GM19467 (cell line): Measurements from ENCODE around the gene N4BP3.
"Not testable (repeated sequence)": the region's sequence is repeated elsewhere in the genome, so short reads cannot be mapped to it uniquely, and the experiment has no call there.

Experiments
- ATAC-seq: cut with Tn5 transposase; IDR thresholded peaks from one replicate; pipeline ENCODE4 v1.9.1; 2021; ENCODE audit warnings: mild to moderate bottlenecking, moderate library complexity; ENCODE audit not compliant: unreplicated experiment

The N4BP3 gene, protein sequence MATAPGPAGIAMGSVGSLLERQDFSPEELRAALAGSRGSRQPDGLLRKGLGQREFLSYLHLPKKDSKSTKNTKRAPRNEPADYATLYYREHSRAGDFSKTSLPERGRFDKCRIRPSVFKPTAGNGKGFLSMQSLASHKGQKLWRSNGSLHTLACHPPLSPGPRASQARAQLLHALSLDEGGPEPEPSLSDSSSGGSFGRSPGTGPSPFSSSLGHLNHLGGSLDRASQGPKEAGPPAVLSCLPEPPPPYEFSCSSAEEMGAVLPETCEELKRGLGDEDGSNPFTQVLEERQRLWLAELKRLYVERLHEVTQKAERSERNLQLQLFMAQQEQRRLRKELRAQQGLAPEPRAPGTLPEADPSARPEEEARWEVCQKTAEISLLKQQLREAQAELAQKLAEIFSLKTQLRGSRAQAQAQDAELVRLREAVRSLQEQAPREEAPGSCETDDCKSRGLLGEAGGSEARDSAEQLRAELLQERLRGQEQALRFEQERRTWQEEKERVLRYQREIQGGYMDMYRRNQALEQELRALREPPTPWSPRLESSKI

DNA sequence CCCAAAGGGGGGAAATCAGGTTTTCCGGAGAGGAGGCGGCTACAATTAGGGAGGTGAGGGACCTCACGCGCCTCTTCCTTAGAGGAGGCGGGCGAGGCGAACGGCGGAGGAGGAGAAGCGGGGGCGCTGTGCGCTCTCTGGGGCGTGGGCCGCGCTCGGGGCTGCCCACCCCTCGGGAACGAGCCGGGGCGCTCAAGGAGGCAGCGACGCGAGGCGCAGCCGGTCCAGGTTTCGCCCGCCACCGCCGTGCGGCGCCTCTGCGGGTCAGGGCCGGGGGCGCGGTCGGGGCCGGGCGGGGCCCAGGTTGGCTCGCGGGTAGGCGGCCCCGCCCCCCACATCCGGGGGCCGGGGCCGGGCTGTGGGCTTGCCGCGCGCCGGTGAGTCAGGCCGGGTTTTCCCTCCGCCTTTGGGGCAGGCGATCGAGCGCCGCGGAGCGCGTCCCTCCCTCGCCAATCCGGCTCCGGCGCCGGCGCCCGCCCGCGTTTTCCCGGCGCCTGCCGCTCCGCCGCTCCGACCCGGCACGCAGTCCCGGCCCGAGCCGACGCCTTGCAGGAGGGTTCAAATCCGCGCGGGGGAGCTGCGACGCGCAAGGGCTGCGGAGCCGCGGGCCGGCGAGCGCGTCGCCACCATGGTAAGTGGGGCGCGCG is at the start of gene N4BP3:
Gene N4BP3, plus strand, starts transcription at position 392 of the 647 bp plus-strand sequence. CDS start 6,052 bp downstream, outside the sequence.
- ATAC-seq: peak; percentile 66

DNA sequence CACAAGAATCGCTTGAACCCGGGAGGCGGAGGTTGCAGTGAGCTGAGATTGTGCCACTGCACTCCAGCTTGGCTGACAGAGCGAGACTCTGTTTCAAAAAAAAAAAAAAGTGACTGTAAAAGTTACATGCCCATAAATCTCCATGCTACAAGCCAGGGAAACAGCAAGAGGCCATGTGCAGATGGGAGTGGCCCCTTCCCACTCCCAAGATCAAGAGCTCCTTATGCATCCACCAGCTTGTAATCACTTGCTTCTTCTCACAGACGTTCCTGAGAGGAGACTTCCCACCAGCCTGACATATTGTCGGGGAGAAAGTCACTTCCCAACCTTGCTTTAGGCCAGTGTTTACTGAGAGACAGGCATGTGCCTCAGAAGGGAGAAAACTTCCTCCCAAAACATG is 45.6 kb upstream of the N4BP3 start:
- no peak for ATAC-seq

DNA sequence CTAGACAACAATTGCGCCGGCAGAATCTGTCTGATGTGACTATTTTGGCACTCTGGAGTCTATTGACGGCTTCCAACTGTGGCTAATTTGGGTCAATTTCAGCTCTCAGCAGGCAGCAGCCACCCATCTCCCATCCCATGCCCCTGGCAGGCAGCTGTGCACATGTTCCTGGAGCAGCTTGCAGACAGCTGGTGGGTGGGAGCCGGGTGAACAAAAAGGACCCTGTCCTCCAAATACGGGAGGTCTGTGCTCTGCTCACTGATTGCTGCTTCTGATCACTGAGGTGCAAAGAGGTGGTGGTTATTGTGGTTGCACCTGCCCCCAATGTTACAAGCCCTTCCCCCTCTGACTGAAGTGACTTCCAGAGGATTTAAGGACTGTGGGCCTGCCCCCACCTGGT is 45.0 kb upstream of the N4BP3 start:
- no peak for ATAC-seq

DNA sequence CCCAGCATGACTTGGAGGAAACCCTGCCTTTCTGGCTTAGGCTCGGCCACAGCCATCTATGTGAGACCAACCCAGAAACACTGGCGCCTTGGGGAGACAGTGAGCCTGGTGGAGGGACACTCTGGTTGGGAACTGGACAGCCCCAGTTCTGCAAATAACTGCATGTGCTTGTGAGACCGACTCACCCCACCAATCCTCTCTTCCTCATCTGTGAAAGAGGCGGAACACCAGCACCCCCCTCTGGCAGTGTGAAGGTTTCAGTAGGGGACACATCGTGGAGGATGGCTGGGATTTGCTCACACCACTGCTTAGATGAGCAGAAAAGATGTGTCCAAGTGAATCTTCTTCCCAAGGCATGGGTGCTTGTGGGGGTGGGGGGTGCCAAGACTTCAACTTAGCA is 43.4 kb upstream of the N4BP3 start:
- ATAC-seq: no peak

DNA sequence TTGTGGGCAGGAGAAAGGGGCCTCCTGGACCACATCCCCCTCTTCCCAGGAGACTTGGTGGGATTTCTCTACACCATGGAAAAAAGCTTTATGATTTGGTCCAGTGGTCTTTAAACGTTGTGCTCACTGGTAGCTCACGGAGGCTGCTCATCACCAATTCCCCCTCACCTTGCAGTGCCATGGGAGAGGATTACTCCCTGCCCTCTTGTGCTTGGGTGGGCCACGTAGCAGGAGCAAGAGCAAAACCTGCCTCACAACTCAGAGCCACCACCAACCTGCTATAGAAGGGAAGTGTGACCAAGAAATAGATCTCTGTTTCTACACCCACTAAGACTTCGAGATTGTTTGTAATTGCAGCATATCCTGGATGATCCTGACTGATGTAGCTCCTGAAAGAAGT is 42.2 kb upstream of the N4BP3 start:
- no peak for ATAC-seq

DNA sequence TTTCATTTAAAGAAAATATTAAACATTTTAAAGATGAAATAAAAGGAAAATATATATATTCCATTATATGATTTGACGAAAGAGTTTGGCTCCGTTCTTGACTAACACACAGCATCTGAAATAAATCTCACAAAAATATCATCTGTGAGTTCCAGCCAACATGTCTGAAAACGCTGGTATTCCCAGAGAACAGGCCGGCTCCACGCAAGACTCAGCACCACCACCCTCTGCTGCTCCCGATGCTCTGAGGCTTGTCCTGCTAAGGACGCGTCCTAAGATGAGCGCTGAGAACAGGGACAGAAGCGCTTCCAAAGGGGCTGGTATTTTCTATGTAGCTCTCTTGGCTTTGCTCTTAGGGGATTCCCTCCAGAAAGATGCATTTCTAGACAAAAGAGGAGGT is 40.6 kb upstream of the N4BP3 start:
- no peak for ATAC-seq

DNA sequence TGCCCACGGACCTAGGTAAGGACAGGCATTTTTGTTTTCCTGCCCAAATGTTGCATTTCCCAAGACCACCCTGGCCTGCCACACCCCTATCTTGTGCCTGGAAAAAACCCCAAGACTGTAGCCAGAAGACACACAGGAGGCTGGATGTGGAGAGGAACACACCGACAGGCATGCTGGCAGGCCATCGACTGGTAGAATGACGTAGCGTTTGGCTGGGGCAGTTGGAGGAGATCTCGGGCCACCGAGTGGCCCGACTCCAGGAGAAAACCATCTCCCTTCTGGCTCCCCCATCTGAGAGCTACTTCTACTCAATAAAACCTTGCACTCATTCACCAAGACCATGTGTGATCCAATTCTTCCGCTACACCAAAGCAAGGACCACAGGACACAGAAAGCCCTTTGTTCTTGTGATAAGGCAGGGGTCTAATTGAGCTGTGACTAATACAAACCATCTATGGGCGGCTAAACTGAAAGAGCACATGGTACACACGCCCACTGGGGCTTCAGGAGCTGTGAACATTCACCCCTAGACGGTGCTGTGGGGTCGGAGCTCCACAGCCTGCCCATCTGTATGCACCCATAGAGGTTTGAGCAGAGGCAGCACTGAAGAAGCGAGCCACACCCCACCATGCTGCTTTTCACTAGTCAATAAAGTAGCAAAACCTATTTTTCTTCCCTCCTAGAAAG is 38.9 kb upstream of the N4BP3 start:
- ATAC-seq: no peak

DNA sequence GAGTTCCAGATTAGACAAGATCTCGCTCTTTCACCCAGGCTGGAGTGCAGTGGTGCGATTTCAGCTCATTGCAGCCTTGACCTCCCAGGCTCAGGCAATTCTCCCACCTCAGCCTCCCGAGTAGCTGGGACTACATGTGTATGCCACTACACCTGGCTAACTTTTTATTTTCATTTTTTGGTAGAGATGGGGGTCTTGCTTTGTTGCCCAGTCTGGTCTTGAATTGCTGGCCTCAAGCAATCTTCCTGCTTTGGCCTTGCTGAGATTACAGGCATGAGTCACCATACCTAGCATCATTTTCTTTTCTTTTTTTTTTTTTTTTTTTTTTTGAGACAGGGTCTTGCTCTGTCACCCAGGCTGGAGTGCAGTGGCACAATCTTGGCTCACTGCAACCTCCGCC is 36.4 kb upstream of the N4BP3 start:
- ATAC-seq: not testable (repeated sequence)

DNA sequence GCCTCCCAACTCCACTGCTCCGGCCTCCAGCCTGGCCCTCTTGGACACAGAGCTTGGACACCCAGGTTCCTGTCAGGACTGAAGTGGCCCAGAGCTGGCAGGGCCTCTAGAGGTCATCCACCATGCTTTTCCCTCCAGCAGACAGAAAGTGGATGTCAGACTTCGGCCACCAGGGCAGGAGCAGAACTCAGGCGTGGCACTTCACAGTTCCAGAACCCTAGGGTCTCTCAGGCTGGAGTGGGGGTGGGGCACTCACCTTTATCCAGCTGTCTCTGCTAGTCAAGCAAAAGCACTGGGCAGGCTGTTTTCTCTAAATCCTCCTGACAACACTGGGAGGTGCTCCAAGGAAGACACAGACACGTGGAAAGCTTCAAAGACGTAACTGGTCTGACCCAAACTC is 35.6 kb upstream of the N4BP3 start:
- ATAC-seq: no peak

DNA sequence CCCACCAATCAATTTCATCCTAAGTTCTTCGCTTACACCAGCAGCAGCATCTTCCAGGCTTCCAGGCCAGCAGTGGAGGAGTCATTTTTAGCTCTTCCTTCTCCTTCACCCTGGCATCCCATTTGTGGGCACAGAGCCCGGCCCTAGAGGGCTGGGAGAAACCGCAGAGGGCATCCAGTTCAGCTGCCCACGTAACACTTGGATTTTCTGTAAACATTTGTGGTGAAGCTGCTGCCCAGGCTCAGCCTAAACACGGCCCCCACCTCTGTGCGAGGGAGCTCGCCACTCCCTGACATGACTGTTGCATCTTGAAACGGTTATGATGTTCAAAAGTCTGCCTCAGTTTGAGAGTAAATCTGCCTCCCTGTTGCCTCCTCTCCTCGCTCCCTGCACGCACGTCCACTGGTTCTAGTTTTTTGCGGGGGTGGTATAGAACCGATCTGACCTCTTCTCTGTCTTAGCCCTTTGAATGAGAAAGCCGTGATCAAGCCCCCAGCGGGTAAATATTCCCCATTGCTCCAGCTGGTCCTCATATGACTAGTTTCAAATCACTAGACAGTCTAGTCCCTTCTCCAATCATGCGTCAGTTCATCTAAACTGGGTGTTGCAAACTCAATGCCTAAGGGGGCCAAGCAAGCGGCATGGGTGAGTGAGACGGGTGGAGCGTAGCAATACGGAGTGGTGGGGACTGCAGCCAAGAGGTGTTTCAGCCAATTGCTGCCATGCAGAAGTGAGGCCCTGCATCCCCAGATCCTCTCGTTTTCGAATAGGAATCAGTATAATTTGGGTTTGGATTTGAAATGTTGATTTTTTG is 34.9 kb upstream of the N4BP3 start:
- no peak for ATAC-seq

DNA sequence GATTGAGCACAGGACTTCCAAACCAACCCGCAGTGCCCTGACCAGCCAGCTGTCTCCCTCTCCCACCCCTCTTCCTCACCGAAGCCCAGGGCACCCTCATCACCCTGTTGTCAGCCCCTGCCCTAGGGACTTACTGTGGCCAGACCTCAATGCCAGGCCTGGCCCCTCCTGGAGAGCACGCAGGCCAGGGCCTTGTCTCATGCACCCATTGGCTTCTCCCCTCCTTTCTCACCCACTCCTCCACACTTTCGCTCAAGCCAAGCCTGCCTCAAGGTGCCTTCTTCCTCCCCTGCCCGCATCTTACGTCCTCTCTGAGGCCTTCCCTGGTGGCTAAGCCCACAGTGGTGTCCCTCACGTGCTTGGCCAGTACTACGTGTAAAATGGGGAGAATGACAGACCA is 33.3 kb upstream of the N4BP3 start:
- ATAC-seq: no peak

DNA sequence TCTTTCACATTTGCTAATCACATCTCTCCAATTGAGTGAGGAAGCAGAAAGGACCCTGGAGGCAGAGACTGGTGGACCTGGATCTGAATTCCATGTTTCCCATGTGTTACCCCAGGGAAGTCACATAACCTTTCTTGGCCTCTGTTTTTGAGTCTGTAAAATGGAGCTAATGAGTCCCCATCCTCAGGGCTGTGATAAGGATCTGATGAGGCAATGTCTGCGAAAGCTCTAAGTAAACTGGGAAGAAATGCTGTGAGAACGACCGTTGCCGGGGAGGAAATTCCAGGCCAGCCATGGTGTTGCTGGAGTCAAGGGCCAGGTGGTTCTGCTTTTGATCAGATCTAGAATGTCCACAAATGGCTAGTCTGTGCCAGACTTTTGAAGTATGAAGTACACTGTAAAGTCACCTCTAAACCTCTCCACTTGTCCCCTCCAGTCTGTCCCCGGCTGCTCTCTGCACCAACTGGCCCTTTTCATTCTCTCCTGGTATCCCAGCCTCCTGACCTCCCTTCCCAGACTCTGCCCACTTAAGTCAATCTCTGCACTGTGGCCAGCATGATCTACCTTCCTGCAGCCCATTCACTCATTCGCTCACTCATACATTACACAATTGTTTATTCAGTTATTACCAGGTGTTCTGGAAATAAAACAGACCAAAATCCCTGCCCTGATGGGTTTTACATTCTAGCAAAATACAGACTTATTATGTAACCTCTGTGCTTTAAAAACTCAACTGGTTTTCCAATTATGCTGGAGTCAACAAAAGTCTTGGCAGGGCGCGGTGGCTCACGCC is 32.5 kb upstream of the N4BP3 start:
- ATAC-seq: no peak

DNA sequence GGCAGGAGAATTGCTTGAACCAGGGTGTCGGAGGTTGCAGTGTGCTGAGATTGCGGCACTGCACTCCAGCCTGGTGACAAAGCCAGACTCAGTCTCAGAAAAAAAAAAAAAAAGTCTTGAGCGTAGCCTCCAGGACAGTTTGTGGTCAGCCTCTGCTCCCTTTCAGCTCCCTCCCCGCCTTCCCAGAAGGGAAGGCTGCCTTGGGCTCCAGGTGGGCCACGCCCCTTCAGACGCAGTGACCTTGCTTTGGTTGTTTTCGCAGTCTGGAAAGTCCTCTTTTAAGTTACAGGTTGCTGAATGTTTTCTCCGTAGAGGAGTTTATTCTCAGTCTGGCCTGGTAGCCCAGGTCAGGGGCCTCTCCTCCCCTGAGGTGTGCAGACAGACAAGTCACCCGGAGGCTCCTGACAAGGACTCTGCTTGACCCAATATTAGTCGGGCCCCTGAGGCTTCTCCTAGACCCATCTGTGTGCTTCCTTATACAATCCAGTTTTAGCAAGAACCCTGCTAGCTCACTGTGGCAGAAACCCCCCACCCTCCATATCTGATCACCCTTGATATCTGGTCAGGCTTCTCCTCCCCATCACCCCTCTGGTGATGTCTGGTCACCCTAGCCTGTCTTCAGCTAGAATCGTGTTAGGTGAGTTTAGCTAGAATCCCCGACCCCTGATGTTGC is 31.6 kb upstream of the N4BP3 start:
- no peak for ATAC-seq

DNA sequence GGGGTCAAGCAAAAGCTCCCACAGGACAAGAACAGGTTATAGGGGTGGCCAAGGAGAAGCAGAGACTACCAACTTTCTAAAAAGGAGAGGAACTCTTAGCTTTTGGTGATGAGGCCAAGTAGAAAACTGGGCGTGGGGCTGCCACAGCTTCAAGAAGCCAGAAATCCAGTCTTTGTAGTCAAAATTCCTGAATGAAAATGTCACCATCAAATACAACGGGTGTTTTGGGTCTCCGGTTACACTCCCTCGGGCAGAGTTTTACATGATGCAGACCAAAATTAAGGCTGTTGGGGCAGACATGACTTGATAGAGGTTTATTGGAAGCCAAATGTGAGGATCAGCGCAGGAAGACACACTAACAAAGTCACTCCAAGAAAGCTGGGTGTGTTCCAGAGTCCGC is 29.4 kb upstream of the N4BP3 start:
- no peak for ATAC-seq

DNA sequence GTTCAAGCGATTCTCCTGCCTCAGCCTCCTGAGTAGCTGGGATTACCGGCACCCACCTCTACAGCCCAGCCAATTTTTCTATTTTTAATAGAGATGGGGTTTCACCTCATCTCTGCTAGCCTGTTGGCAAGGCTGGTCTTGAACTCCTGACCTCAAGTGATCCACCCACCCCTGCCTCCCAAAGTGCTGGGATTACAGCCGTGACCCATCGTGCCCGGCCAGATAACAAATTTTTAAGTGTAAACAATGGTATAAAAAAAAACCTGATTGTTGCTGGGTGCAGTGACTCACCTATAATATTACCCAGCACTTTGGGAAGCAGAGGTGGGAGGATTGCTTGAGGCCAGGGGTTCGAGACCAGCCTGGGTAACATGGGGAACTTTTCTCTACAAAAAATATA is 28.0 kb upstream of the N4BP3 start:
- no peak for ATAC-seq

DNA sequence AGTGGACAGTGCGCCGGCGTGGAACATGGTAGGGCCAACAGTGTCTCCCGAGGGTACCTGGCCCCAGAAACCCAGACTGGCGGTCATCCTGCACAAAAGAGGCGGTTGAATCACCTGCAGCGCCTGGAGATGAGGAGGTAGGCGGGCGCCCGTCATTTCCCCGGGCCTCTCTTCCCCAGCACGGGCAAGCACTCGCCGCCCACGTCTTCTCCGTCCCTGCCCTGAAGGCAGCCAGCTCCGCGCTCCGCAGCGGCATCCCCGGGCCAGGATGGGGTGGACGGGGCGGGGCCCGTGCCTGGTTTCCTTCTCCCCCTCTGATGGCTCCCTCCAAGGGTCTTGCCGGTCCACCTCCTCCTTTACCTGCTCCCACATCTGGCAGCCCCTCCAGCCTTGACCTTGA is 27.1 kb upstream of the N4BP3 start:
- ATAC-seq: no peak

DNA sequence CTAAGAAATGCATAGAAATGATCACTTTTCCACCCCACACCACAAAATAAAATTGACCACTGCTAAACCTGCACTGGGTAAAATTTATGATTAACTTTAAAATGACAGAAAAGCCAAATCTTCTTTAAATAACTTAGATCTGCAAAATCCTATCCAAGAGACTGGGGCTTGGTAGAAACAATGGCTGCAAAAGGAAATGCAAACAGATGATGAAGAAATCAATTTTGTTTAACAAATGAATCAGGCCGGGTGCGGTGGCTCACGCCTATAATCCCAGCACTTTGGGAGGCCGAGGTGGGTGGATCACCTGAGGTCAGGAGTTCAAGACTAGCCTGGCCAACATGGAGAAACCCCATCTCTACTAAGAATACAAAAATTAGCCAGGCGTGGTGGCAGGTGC is 26.1 kb upstream of the N4BP3 start:
- ATAC-seq: not testable (repeated sequence)

DNA sequence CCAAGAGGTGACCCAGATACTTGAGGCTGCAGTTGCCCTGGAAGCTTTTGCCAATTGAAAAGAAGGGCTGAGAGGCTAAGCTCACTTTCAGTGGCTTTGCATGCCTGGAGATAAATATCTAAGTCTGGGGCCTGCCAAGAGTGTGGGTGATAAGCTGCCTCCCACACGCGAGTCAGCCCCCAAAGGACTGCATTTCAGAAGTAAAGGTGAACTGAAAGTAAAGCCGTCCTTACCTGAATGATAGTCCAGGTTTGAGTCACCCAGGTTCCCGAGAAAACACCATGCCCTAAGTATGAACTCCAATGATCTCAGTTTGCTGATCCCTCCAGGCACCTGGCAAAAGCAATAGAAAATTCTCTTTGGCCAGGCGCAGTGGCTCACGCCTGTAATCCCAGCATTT is 22.5 kb upstream of the N4BP3 start:
- ATAC-seq: no peak

DNA sequence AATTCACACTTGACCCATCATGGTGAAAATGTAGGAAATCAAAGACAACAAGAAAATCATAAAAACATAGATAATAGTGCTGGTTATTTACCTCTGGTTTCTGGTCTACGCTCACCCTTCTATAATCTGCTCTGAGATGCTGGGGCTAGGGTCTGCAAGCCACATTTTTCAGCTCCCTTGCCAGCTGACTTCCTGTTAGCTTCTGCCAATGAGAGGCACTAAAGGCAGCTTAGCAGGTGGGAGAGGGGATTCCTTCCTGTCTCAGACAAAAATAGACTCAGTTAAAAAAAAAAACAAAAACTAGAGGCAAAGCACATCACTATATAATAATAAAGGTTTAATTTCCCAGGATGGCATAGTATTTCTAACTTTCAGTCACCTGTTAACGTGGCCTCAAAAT is 20.2 kb upstream of the N4BP3 start:
- ATAC-seq: no peak

DNA sequence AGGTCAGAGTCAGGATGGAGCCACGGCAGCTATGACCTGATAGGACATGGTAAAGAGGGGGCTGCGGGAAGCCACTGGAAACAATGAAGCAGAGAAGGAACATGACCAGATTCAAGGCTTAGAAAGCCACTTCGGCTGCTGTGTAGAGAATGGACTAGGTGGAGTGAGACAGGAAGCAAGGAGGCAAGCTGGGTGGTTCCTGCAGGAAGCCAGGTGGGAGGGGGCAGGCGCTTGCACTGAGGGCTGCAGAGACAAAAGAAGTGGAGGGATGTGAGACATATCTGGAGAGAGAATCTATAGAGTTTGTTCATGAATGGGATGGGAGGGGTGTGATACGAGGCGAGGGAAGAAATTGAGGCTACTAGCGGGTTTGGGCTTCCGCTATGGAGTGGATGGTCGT is 19.0 kb upstream of the N4BP3 start:
- no peak for ATAC-seq
